Endothelial cell of umbilical vein (primary cell): ENCODE data around the gene CNDP1. TPM values are rescaled to one million over a fixed set of nuclear protein-coding genes. Genes with fewer than 3 reads are reported as not detected.

Source experiments
- BruUV-seq: library from RNA; stranded (reverse); fragments of 400-500 nt; replicated peaks from 2 replicates; lab custom pipeline; 2021; lab: Mats Ljungman, UMichigan
- CTCF ChIA-PET: fragments of 300-600, 350-600 bp; sonication (Branson Sonifier 250); formaldehyde crosslinking; loops from one replicate; lab custom pipeline; 2021; ENCODE audit warnings: antibody characterized with exemption, inconsistent platforms; lab: Charles Lee
- POLR2A ChIA-PET: fragments of 300-600, 350-600 bp; sonication (Branson Sonifier 250); formaldehyde crosslinking; loops from one replicate; lab custom pipeline; 2021; ENCODE audit warnings: antibody characterized with exemption, inconsistent platforms; lab: Charles Lee
- DNase-seq: peaks from one replicate; pipeline ENCODE4 v3.0.0-alpha.2; 2011; ENCODE audit warnings: low read depth, low spot score
- FAIRE-seq: peaks from 2 replicates; lab custom pipeline; 2011; peaks lifted over from hg19 to GRCh38; lab: Jason Lieb, UNC
- H2AFZ ChIP-seq: 2 replicates; pipeline ENCODE4 v1.6.0; 2012; ENCODE audit warnings: low read depth, low read length, control low read depth, inconsistent platforms
- H3K27ac ChIP-seq: 2 replicates; pipeline ENCODE4 v1.5.1; 2011; ENCODE audit warnings: low read depth, mild to moderate bottlenecking, control low read depth, low read length, moderate library complexity; ENCODE audit not compliant: insufficient read depth
- H3K27me3 ChIP-seq, 2 experiments: 2 replicates each; pipeline versions ENCODE4 v1.6.0 to v1.6.1; 2011; ENCODE audit warnings: low read length in 2 of 2, mixed read lengths in 1 of 2; ENCODE audit not compliant: control insufficient read depth in 2 of 2, insufficient read depth in 2 of 2
- H3K36me3 ChIP-seq, 2 experiments: 2 replicates in 1 of 2; 3 replicates in 1 of 2; pipeline ENCODE4 v1.5.1; 2011; ENCODE audit warnings: low read length in 2 of 2, mild to moderate bottlenecking in 1 of 2, moderate library complexity in 1 of 2; ENCODE audit not compliant: control insufficient read depth in 2 of 2, insufficient read depth in 2 of 2; ENCODE audit errors: extremely low read depth in 1 of 2
- H3K4me1 ChIP-seq: 3 replicates; pipeline ENCODE4 v1.5.1; 2011; ENCODE audit warnings: mild to moderate bottlenecking, low read length; ENCODE audit not compliant: control insufficient read depth, insufficient read depth; ENCODE audit errors: extremely low read depth
- H3K4me2 ChIP-seq: 2 replicates; pipeline ENCODE4 v1.6.1; 2011; ENCODE audit warnings: low read length, control low read depth, mixed read lengths; ENCODE audit not compliant: insufficient read depth
- H3K4me3 ChIP-seq, 3 experiments: fragments of 200-600 bp in 1 of 3; sonication (generic), shearing (Covaris generic) in 1 of 3; replicated peaks in 1 of 3; 2 replicates each; pipeline ENCODE4 v1.5.1; 2011 to 2016; ENCODE audit warnings: control low read depth in 3 of 3, low read length in 3 of 3, mild to moderate bottlenecking in 2 of 3, inconsistent platforms in 1 of 3, low read depth in 1 of 3, moderate library complexity in 1 of 3; ENCODE audit not compliant: insufficient read depth in 1 of 3
- H3K79me2 ChIP-seq: 2 replicates; pipeline ENCODE4 v1.6.0; 2012; ENCODE audit warnings: low read length, inconsistent platforms; ENCODE audit not compliant: control insufficient read depth, insufficient read depth
- H3K9ac ChIP-seq: replicated peaks from 2 replicates; pipeline ENCODE3; 2011; ENCODE audit warnings: low read length, control low read depth; ENCODE audit not compliant: insufficient read depth; ENCODE audit errors: extremely low read depth
- H3K9me1 ChIP-seq: replicated peaks from 3 replicates; pipeline ENCODE4 v1.6.0; 2011; ENCODE audit warnings: mild to moderate bottlenecking, low read length; ENCODE audit not compliant: control insufficient read depth, insufficient read depth; ENCODE audit errors: extremely low read depth
- H3K9me3 ChIP-seq: replicated peaks from 2 replicates; pipeline ENCODE4 v1.5.1; 2012; ENCODE audit warnings: low read length, inconsistent platforms; ENCODE audit not compliant: control insufficient read depth, insufficient read depth
- H4K20me1 ChIP-seq: replicated peaks from 2 replicates; pipeline ENCODE3; 2011; ENCODE audit warnings: mild to moderate bottlenecking, low read length; ENCODE audit not compliant: control insufficient read depth, insufficient read depth; ENCODE audit errors: extremely low read depth
- EZH2 ChIP-seq: IDR thresholded peaks from 2 replicates; pipeline ENCODE4 v1.6.1; 2012; ENCODE audit warnings: borderline replicate concordance, low read depth, mild to moderate bottlenecking, moderate library complexity, low read length, inconsistent platforms; ENCODE audit not compliant: severe bottlenecking
- FOS ChIP-seq: IDR thresholded peaks from 2 replicates; pipeline ENCODE4 v1.6.1; 2011; ENCODE audit warnings: mild to moderate bottlenecking, low read length, moderate library complexity, borderline replicate concordance; ENCODE audit not compliant: insufficient read depth
- GATA2 ChIP-seq: IDR thresholded peaks from 2 replicates; pipeline ENCODE4 v1.7.0; 2011; ENCODE audit warnings: low read depth, mild to moderate bottlenecking, moderate library complexity, mixed read lengths, low read length; ENCODE audit not compliant: insufficient read length, insufficient read depth
- JUN ChIP-seq: IDR thresholded peaks from 2 replicates; pipeline ENCODE4 v1.6.1; 2011; ENCODE audit warnings: borderline replicate concordance, low read depth; ENCODE audit not compliant: insufficient read length, insufficient read depth
- MAX ChIP-seq: IDR thresholded peaks from 2 replicates; pipeline ENCODE4 v1.6.1; 2011; ENCODE audit not compliant: insufficient read depth, insufficient read length
- MYC ChIP-seq: IDR thresholded peaks from one replicate; pipeline ENCODE4 v1.6.1; 2011; ENCODE audit warnings: mild to moderate bottlenecking, low read depth, low read length
- POLR2A ChIP-seq: IDR thresholded peaks from 2 replicates; pipeline ENCODE4 v1.6.1; 2012; ENCODE audit warnings: low read depth, mild to moderate bottlenecking, control low read depth, low read length
- POLR2AphosphoS5 ChIP-seq: IDR thresholded peaks from 2 replicates; pipeline ENCODE4 v1.6.1; 2012; ENCODE audit warnings: low read depth, mild to moderate bottlenecking, control low read depth, low read length, moderate library complexity; ENCODE audit not compliant: insufficient read depth
- dilution Hi-C: fragments of 300-500 bp; cut with MboI; formaldehyde crosslinking; loops from one replicate; pipeline ENCODE4 v1.15.0; 2019; ENCODE audit warnings: low sequenced_read_pairs; ENCODE audit not compliant: extremely low pct_ligation_motif_present
- intact Hi-C: fragments of 100-400 bp; cut with micrococcal nuclease; formaldehyde crosslinking; loops from one replicate; pipeline ENCODE4 v1.10.0; 2022
- polyA plus RNA-seq, 4 experiments: library from polyadenylated mRNA; depleted of rRNA in 3 of 4; stranded (reverse) in 3 of 4; unstranded in 1 of 4; fragments of >200 nt; gene quantifications; 2 replicates each; pipeline versions ENCODE4 v1.2.1 to v1.2.3, GENCODE V29; 2011 to 2012; ENCODE audit warnings: missing spikeins in 1 of 4
- total RNA-seq: library from RNA; stranded (reverse); gene quantifications from 2 replicates; pipeline ENCODE4 v1.2.3, GENCODE V29; 2021
- TF ChIP-seq, protein P1 (sequence below), 2 donors: IDR thresholded peaks; 1 replicate in 1 of 2; 2 replicates in 1 of 2; pipeline ENCODE4 v1.5.1; 2011; ENCODE audit warnings: low read length in 2 of 2, mild to moderate bottlenecking in 2 of 2, moderate library complexity in 2 of 2, control low read depth in 1 of 2, inconsistent platforms in 1 of 2, low read depth in 1 of 2; ENCODE audit not compliant: insufficient read depth in 1 of 2; ENCODE audit errors: extremely low read depth in 1 of 2

The CNDP1 gene
- total and polyA plus RNA-seq, 2 donors (not counting 3 experiments of a cell fraction or from before 2014, with no cell fraction given), result not detected

GRCh38 chr18:74625157-74625556 is 90.9 kb downstream of the CNDP1 start:
- POLR2A ChIA-PET, result no interaction called here
- TF ChIP-seq POLR2A, result no peak
- no peak for TF ChIP-seq POLR2AphosphoS5
- no peak for TF ChIP-seq MYC
- no peak for TF ChIP-seq FOS
- TF ChIP-seq, protein P1, sequence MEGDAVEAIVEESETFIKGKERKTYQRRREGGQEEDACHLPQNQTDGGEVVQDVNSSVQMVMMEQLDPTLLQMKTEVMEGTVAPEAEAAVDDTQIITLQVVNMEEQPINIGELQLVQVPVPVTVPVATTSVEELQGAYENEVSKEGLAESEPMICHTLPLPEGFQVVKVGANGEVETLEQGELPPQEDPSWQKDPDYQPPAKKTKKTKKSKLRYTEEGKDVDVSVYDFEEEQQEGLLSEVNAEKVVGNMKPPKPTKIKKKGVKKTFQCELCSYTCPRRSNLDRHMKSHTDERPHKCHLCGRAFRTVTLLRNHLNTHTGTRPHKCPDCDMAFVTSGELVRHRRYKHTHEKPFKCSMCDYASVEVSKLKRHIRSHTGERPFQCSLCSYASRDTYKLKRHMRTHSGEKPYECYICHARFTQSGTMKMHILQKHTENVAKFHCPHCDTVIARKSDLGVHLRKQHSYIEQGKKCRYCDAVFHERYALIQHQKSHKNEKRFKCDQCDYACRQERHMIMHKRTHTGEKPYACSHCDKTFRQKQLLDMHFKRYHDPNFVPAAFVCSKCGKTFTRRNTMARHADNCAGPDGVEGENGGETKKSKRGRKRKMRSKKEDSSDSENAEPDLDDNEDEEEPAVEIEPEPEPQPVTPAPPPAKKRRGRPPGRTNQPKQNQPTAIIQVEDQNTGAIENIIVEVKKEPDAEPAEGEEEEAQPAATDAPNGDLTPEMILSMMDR (IDR thresholded peaks at IDR 0.05; ENCODE audit: extremely low read depth in 1 of 2, insufficient read depth in 1 of 2, low read depth in 1 of 2, low read length in 2 of 2), result no peak
- no peak for TF ChIP-seq GATA2
- TF ChIP-seq EZH2, result no peak
- TF ChIP-seq MAX, result no peak
- no peak for TF ChIP-seq JUN
- CTCF ChIA-PET, result no interaction called here

More at GRCh38 chr18:74625157-74625556, 90.9 kb downstream of the CNDP1 start:
- H3K4me3 ChIP-seq, result no peak overlapping the region
- FAIRE-seq, result no peak
- dilution Hi-C loops, result no loop called here
- H3K9me3 ChIP-seq, result no peaks in the 10 kb centered on the region
- no peaks in the 10 kb centered on the region for H3K36me3 ChIP-seq
- no peaks in the 10 kb centered on the region for H3K4me1 ChIP-seq
- no peaks in the 10 kb centered on the region for H3K9me1 ChIP-seq
- no peak overlapping the region for H3K4me2 ChIP-seq
- no peak overlapping the region for H2AFZ ChIP-seq
- no TSS peak for BruUV-seq
- H3K27me3 ChIP-seq, result no peaks in the 10 kb centered on the region
- intact Hi-C loops, result loop anchor here (10.0 kb wide), 1 partner anchor 1720 kb away; no protein-coding TSS in a partner anchor
- peaks cover 13% of the 10 kb centered on the region for H3K79me2 ChIP-seq
- H3K27ac ChIP-seq, result no peak overlapping the region
- no peak overlapping the region for H3K9ac ChIP-seq
- no peaks in the 10 kb centered on the region for H4K20me1 ChIP-seq
- DNase-seq, result no peak
